ENCODE results near the gene ETNK2. TPM values are rescaled to one million over a fixed set of nuclear protein-coding genes. Genes with fewer than 3 reads are reported as not detected.

The ETNK2 gene
- total and polyA plus RNA-seq, 4 donors: 10.1 to 18.0 (median 14.4) TPM

DNA sequence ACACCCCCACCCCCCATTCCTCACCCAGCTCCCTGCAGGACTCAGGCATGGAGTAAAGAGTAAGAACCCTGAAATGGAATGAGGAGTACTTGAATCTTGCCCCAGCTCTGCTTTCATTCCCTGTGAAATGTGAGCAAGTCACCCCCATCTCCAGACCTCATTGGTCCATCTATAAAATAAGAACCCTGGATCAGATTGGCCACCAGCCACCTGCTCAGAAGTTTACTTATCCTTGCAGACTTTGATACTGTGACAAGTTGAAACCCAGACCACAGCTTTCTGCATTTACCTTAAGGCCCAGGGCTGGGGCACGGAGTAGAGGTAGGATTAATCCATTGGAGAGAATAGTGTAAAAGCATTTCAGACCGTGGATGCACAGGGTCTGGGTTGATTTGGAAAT lies 42.2 kb upstream of the ETNK2 start:
- WGBS, 2 donors: 79 to 82% methylated on average over 2 of the region's 2 CpGs
- no peaks in the 10 kb centered on the region for H3K4me1 ChIP-seq (ENCODE audit: control insufficient read depth in 1 of 2, insufficient read depth in 2 of 2, low read length in 2 of 2)
- no peak overlapping the region for H3K27ac ChIP-seq (ENCODE audit: low read depth in 1 of 2, low read length in 2 of 2)
- DNase-seq (no peak), ATAC-seq (ENCODE audit: low FRiP score) (no peak)
- H3K9me3 ChIP-seq (ENCODE audit: control insufficient read depth, low read length): no peaks in the 10 kb centered on the region
- H3K36me3 ChIP-seq (ENCODE audit: control insufficient read depth in 1 of 2, insufficient read depth in 2 of 2, low read length in 1 of 2): no peaks in the 10 kb centered on the region
- intact Hi-C loops (cut with DNase I): no loop called here
- no peak overlapping the region for H3K4me3 ChIP-seq (ENCODE audit: low read length in 2 of 2)
- H3K27me3 ChIP-seq (ENCODE audit: control insufficient read depth in 1 of 2, insufficient read depth in 2 of 2, low read length in 1 of 2): no peaks in the 10 kb centered on the region

DNA sequence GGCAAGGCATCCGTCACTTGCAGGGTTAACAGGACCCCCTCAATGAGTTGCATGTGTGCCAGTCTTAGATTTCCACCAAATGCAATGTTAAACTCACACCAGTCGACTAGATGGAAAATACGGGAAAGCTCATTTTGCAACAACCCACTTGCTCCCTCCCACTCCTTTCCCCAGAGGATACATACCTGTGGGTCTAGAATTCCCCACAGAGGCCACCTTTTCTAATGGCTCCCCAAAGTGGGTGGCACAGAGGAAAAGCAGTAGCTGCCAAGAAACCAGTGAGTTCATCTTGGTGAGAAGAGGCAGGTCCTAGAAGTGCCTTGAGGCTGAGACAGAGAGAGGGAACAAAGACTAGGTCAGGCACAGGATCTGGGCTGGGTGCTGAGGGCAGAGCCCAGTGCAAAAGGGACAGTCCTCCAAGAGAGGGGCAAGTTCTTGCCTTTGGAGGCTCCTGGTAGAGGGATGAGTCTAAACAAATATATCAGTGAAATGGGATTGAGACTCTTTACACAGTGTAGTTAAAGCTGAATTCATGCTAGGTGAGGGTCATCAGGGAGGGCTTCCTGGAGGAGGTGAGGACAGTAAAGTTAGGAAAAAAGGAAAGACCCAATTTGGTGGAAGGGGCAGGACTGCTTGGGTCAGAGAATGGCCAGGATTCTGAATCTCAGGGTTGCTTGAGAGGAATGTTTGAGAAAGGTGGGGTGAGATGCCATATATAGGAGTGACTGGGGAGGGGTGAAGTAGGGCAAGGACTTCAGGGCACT lies 40.9 kb upstream of the ETNK2 start:
- no peak overlapping the region for H3K27ac ChIP-seq (ENCODE audit: low read depth in 1 of 2, low read length in 2 of 2)
- WGBS, 2 donors: 57 to 59% methylated on average over 3 of the region's 3 CpGs
- intact Hi-C loops (cut with DNase I): no loop called here
- DNase-seq (no peak), ATAC-seq (ENCODE audit: low FRiP score) (no peak)
- no peaks in the 10 kb centered on the region for H3K36me3 ChIP-seq (ENCODE audit: control insufficient read depth in 1 of 2, insufficient read depth in 2 of 2, low read length in 1 of 2)
- no peaks in the 10 kb centered on the region for H3K27me3 ChIP-seq (ENCODE audit: control insufficient read depth in 1 of 2, insufficient read depth in 2 of 2, low read length in 1 of 2)
- H3K4me1 ChIP-seq (ENCODE audit: control insufficient read depth in 1 of 2, insufficient read depth in 2 of 2, low read length in 2 of 2): no peaks in the 10 kb centered on the region
- no peak overlapping the region for H3K4me3 ChIP-seq (ENCODE audit: low read length in 2 of 2)
- H3K9me3 ChIP-seq (ENCODE audit: control insufficient read depth, low read length): no peaks in the 10 kb centered on the region

DNA sequence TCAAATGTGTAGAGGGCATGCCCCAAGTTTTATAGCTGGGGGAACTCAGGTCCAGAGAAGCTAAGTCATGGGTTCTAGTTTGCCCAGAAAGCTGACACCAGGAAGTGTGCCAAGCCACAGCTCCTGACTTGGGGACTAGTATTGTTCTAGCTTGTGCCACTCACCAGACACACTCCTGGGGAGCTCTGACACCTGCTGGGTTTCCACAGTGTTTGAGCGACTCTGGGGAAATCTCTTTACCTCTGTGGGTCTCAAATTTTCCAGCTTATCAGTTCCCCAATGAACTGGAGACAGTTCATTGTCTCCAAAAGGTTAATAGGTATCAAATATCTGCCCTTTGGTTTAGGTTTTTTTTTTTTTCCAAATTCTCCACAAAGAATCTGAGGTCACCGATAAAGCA lies 40.2 kb upstream of the ETNK2 start:
- intact Hi-C loops (cut with DNase I): no loop called here
- DNase-seq (no peak), ATAC-seq (ENCODE audit: low FRiP score) (no peak)
- Histone ChIP-seq H3K4me3 (ENCODE audit: low read length in 2 of 2) (no peak overlapping the region), H3K36me3 (ENCODE audit: control insufficient read depth in 1 of 2, insufficient read depth in 2 of 2, low read length in 1 of 2) (no peaks in the 10 kb centered on the region), H3K27me3 (ENCODE audit: control insufficient read depth in 1 of 2, insufficient read depth in 2 of 2, low read length in 1 of 2) (no peaks in the 10 kb centered on the region), H3K27ac (ENCODE audit: low read depth in 1 of 2, low read length in 2 of 2) (no peak overlapping the region), H3K4me1 (ENCODE audit: control insufficient read depth in 1 of 2, insufficient read depth in 2 of 2, low read length in 2 of 2) (no peaks in the 10 kb centered on the region), H3K9me3 (ENCODE audit: control insufficient read depth, low read length) (no peaks in the 10 kb centered on the region)
- 93 to 96% methylated on average over 2 of the region's 2 CpGs for WGBS, 2 donors

DNA sequence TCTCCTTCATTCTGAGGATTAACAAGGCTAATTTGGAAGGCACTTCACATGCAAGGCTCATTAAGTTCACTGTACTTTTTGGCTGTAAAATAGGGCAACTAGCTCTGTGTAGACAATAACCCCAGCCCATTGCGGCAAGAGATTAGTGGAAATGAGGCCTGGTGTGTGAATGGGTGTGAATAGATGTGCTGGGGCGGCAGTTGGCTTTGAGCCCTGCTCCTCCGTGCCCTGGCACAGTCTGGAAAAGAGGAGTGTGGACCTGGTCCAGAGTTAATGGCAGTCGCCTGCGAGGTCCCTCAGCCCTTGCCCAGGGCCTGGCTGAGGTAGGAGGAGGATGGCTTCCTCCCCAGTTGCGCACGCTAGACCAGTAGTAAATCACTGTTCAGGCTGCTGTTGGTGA lies 39.6 kb upstream of the ETNK2 start:
- ATAC-seq (ENCODE audit: low FRiP score) (no peak), DNase-seq (no peak)
- H3K9me3 ChIP-seq (ENCODE audit: control insufficient read depth, low read length): no peaks in the 10 kb centered on the region
- 63 to 72% methylated on average over 7 of the region's 7 CpGs for WGBS, 2 donors
- no peaks in the 10 kb centered on the region for H3K36me3 ChIP-seq (ENCODE audit: control insufficient read depth in 1 of 2, insufficient read depth in 2 of 2, low read length in 1 of 2)
- no peaks in the 10 kb centered on the region for H3K4me1 ChIP-seq (ENCODE audit: control insufficient read depth in 1 of 2, insufficient read depth in 2 of 2, low read length in 2 of 2)
- no peak overlapping the region for H3K4me3 ChIP-seq (ENCODE audit: low read length in 2 of 2)
- H3K27ac ChIP-seq (ENCODE audit: low read depth in 1 of 2, low read length in 2 of 2): no peak overlapping the region
- H3K27me3 ChIP-seq (ENCODE audit: control insufficient read depth in 1 of 2, insufficient read depth in 2 of 2, low read length in 1 of 2): no peaks in the 10 kb centered on the region
- intact Hi-C loops (cut with DNase I): no loop called here

DNA sequence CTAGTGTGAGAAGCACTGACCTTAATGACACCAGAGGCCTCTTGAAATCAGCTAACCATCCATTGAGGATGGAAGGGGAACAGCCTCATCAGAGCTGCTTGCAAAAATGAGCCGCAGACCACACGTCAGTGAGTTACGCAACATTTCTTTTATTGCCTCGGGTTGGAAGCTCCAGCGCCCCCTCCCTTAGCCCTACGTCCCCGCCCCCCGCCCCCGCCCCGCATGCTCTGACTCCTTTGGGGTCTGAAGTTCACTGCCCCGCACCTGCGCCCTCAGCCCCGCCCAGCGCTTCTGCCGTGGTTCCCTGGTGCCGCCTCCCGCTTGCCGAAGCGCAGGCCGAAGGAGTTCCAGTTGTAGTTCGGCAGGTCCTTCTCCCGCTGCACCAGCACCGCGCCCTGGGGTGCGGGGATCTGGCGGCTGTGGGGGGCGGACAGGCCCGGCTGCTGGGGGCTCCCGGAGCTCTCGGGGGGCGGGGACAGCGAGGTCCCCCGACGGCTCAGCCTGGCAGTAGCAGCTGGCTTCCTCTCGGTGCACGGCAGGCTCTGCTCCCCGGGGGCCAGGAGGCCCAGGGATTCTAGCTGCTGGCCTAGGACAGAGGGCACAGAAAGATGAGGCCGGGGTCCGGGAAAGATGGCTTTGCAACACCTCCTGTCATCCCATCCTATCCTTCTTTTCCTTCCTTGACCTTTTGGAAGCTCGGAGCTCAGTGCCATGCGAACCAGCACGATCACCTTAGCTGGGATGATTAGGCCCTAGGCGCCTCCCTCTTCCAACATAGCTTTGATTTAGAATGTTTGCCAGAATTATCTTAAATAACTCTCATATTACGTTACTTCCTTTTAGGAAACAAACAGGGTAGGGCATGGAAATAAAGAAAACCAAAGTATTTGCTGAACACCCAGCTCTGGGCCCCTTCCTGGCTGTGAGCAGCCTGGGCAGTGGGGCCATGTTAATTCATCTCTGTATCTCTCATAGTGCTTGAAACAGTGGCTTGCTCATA lies 38.7 kb upstream of the ETNK2 start:
- intact Hi-C loops (cut with DNase I): no loop called here
- H3K4me1 ChIP-seq (ENCODE audit: control insufficient read depth in 1 of 2, insufficient read depth in 2 of 2, low read length in 2 of 2): no peaks in the 10 kb centered on the region
- ATAC-seq (ENCODE audit: low FRiP score): peak; percentile 36
- no peak for DNase-seq
- no peak overlapping the region for H3K4me3 ChIP-seq (ENCODE audit: low read length in 2 of 2)
- 21% methylated on average over 37 to 44 of the region's 44 CpGs for WGBS, 2 donors
- no peaks in the 10 kb centered on the region for H3K9me3 ChIP-seq (ENCODE audit: control insufficient read depth, low read length)
- no peak overlapping the region for H3K27ac ChIP-seq (ENCODE audit: low read depth in 1 of 2, low read length in 2 of 2)
- no peaks in the 10 kb centered on the region for H3K27me3 ChIP-seq (ENCODE audit: control insufficient read depth in 1 of 2, insufficient read depth in 2 of 2, low read length in 1 of 2)
- H3K36me3 ChIP-seq (ENCODE audit: control insufficient read depth in 1 of 2, insufficient read depth in 2 of 2, low read length in 1 of 2): no peaks in the 10 kb centered on the region

DNA sequence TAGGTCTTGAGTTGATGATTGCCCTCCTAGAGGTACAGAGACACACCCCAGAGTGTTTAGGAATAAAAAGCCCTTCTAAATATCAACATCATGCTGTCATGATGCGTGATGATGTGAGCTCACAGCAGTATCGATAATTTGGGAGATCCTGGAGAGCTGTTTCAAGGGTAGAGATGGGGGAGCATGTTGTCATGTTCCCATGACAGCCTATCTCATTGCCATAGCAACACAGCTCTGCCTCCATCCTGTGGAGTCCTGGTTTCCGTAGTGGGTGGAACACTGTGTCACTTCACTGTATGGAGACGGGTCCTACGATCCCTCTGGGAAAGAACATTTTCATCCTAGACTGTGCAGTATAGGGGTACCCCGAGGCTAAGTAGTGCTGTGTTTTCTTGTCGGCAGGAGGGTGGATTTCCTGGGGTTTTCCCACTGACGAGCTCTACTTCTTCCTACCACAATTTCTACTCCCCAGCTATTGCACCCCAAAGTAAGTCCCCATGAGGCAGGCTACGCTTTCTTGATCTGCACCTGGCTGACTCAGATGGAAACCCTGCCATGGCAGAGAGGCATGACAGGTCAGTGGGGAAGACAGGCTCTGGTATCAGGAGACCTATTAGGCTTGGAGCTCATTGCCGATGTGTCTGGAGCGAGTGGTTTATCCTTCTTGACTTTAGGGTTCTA lies 37.3 kb upstream of the ETNK2 start:
- Histone ChIP-seq H3K4me3 (ENCODE audit: low read length in 2 of 2) (no peak overlapping the region), H3K27ac (ENCODE audit: low read depth in 1 of 2, low read length in 2 of 2) (no peak overlapping the region), H3K27me3 (ENCODE audit: control insufficient read depth in 1 of 2, insufficient read depth in 2 of 2, low read length in 1 of 2) (no peaks in the 10 kb centered on the region), H3K4me1 (ENCODE audit: control insufficient read depth in 1 of 2, insufficient read depth in 2 of 2, low read length in 2 of 2) (no peaks in the 10 kb centered on the region), H3K36me3 (ENCODE audit: control insufficient read depth in 1 of 2, insufficient read depth in 2 of 2, low read length in 1 of 2) (no peaks in the 10 kb centered on the region), H3K9me3 (ENCODE audit: control insufficient read depth, low read length) (no peaks in the 10 kb centered on the region)
- ATAC-seq (ENCODE audit: low FRiP score) (no peak), DNase-seq (no peak)
- WGBS, 2 donors: 65 to 77% methylated on average over 11 of the region's 11 CpGs
- intact Hi-C loops (cut with DNase I): no loop called here

DNA sequence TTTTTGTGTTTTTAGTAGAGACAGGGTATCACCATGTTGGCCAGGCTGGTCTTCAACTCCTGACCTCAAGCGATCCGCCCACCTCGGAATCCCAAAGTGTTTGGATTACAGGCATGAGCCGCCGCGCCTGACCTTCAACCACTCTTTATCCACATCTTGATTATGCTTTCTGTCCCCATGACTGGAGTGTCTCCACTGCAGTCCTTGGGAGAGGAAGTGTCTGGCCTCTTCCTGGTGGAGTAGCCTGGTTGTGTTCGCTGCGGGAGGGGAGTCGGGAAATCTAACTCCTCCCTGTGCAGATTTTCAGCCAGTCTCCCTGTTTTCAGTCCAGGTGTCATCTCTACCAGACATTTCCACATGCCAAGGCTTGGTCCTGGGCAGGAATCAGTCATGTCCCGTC lies 34.8 kb upstream of the ETNK2 start:
- WGBS, 2 donors: 71 to 73% methylated on average over 10 of the region's 10 CpGs

DNA sequence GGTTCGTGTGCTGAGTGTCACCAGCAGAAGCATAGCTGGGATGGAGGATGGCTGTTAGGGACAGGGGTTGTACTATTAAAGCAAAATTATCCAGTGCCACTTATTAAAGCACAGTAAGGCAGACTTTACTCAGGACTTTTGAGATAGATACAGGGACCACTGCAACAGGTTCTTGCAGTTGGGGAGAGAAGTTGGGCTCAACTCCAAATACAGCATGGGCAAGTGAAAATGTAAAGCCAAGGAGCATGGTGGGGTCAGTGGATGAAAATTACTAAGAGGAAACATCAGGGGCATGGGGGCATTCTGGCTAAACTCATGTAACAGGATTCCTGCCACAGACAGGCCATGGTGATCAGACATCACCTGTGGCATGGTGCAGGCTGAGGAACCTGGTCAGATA lies 29.3 kb upstream of the ETNK2 start:
- Histone ChIP-seq H3K27me3 (ENCODE audit: control insufficient read depth in 1 of 2, insufficient read depth in 2 of 2, low read length in 1 of 2) (no peaks in the 10 kb centered on the region), H3K9me3 (ENCODE audit: control insufficient read depth, low read length) (no peaks in the 10 kb centered on the region), H3K36me3 (ENCODE audit: control insufficient read depth in 1 of 2, insufficient read depth in 2 of 2, low read length in 1 of 2) (no peaks in the 10 kb centered on the region), H3K27ac (ENCODE audit: low read depth in 1 of 2, low read length in 2 of 2) (no peak overlapping the region), H3K4me3 (ENCODE audit: low read length in 2 of 2) (no peak overlapping the region), H3K4me1 (ENCODE audit: control insufficient read depth in 1 of 2, insufficient read depth in 2 of 2, low read length in 2 of 2) (no peaks in the 10 kb centered on the region)
- intact Hi-C loops (cut with DNase I): no loop called here
- ATAC-seq (ENCODE audit: low FRiP score) (no peak), DNase-seq (no peak)
- WGBS, 2 donors: 58 to 67% methylated on average over 1 of the region's 1 CpG

More for the DNA sequence above, 34.8 kb upstream of the ETNK2 start:
- intact Hi-C loops (cut with DNase I): no loop called here
- DNase-seq: no peak
- H3K36me3 ChIP-seq (ENCODE audit: control insufficient read depth in 1 of 2, insufficient read depth in 2 of 2, low read length in 1 of 2): no peaks in the 10 kb centered on the region
- H3K9me3 ChIP-seq (ENCODE audit: control insufficient read depth, low read length): no peaks in the 10 kb centered on the region
- H3K27me3 ChIP-seq (ENCODE audit: control insufficient read depth in 1 of 2, insufficient read depth in 2 of 2, low read length in 1 of 2): no peaks in the 10 kb centered on the region
- no peak for ATAC-seq (ENCODE audit: low FRiP score)
- no peaks in the 10 kb centered on the region for H3K4me1 ChIP-seq (ENCODE audit: control insufficient read depth in 1 of 2, insufficient read depth in 2 of 2, low read length in 2 of 2)
- H3K4me3 ChIP-seq (ENCODE audit: low read length in 2 of 2): no peak overlapping the region
- H3K27ac ChIP-seq (ENCODE audit: low read depth in 1 of 2, low read length in 2 of 2): no peak overlapping the region
